HTERT RPE-1 (cell line): ENCODE data around the gene ZNF276.
"Not testable (repeated sequence)": the region's sequence is repeated elsewhere in the genome, so short reads cannot be mapped to it uniquely, and the experiment has no call there.

Experiments
- in situ Hi-C: fragments of 300-500 bp; cut with MboI; formaldehyde crosslinking; loops from 4 replicates; pipeline ENCODE4 v1.14.3; 2020; ENCODE audit warnings: low sequenced_read_pairs

Gene ZNF276

DNA sequence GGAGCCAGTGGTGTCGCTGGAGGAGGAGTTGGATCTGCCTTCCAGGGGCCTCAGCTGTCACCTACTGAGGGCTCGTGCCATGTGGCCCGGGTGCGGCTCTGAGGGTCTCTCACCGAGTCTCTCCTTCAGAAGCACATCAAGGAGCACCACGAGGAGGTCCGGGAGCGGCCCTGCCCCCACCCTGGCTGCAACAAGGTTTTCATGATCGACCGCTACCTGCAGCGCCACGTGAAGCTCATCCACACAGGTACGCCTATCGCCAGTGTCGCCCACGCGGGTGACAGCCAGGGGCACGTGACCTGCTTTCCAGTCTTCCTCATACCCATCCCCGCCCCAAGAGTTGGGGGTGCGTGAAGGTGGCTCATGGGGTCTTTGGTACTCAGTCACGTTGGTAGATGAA, 12.5 kb downstream of the ZNF276 start:
- in situ Hi-C loops: no loop called here

DNA sequence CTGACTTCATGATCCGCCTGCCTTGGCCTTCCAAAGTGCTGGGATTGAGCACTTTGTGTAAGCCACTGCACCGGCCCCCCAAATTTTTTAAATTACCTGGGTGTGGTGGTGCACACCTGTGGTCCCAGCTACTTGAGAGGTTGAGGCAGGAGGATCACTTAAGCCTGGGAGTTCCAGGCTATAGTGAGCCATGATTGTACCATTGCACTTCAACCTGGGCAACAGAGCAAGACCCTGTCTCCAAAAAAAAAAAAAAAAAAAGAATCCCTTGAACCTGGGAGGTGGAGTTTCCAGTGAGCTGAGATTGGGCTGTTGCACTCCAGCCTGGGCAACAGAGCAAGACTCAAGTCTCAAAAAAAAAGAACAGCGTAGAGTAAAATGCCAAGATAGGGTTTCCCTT, 15.2 kb downstream of the ZNF276 start:
- in situ Hi-C loops: no loop called here

DNA sequence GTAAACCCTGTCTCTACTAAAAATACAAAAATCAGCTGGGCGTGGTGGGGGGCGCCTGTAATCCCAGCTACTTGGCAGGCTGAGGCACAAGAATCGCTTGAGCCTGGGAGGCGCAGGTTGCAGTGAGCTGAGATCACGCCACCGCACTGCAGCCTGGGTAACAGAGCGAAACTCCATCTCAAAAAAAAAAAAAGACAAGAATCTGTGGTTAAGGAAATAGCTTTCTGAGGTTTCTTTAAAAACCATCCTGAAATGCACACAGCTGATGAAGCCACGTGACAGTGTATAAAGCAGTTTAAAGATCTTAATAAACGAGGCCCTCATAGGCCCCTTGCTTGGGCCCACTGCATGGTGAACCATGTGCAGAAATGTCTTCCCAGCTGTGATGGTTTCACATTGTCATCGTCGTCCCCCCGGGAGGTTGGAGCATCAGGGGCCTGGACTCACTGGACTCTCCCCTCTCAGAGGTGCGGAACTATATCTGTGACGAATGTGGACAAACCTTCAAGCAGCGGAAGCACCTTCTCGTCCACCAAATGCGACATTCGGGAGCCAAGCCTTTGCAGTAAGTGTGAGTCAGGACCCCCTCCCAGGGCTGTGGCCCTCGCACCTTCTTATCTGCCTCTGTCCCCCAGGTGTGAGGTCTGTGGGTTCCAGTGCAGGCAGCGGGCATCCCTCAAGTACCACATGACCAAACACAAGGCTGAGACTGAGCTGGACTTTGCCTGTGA, 16.2 kb downstream of the ZNF276 start:
- in situ Hi-C loops: no loop called here

DNA sequence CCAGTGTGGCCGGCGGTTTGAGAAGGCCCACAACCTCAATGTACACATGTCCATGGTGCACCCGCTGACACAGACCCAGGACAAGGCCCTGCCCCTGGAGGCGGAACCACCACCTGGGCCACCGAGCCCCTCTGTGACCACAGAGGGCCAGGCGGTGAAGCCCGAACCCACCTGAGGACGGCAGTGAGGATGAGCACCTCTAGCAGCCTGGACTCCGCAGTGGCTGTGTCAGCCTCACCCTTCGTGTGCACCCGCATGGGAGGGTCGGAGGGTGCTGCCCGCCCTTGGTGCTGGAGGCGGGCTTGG, 16.7 kb downstream of the ZNF276 start:
- in situ Hi-C loops: no loop called here

DNA sequence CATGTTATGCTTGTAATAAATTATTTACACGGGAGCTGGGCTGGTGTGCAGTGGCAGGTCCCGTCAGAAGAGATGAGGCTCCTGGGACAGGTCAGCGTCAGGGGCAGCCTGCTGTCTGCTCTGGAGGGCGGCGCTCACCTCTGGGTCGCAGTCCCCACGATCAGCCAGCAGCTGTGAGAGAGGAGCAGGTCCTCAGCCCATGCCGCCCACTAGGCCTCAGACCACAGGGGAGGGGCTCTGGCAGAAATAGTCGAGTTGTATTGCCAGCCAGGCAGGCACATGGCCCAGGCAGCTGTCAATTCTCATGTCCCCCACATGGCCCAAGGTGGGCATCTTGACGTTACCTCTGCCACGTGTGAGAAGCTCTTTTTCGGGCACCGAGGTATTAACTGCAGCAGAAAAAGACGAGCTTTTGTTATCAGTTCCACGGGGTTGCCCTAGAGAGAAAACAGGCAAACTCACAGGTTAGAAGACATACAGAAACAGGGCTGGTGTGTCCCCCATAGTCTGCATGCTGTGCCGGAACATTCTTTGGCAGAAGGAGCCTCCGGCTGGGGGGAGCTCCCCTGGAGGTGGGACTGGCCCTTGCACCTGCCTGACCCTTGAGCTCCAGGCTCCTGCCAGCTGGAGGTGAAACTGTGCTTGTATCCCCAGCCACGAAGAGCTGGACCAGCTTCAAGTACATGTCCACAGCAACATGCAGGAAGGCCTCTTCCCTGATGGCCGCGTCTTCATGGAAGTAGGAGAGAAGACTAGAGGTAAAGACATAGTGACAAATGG, 17.4 kb downstream of the ZNF276 start:
- in situ Hi-C loops: no loop called here

DNA sequence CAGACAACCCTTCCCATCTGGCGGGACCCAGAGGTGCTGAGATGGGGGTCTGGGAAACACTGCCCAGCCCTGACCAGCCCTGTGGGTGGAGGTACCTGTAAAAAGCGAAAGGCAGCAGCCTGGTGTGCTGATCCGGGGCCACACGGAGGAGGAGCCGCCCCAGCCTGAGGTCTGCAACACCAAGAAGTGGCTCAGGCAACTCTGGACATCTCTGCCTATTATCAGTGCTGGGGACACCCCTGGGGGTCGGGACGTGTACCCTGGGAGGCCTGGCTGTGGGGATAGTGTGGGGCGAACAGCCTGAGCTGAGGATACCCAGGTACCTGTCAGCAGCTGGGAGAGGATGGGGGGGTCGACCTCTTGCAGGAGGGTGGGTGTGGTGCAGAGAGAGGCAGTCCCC, 18.0 kb downstream of the ZNF276 start:
- in situ Hi-C loops: no loop called here

DNA sequence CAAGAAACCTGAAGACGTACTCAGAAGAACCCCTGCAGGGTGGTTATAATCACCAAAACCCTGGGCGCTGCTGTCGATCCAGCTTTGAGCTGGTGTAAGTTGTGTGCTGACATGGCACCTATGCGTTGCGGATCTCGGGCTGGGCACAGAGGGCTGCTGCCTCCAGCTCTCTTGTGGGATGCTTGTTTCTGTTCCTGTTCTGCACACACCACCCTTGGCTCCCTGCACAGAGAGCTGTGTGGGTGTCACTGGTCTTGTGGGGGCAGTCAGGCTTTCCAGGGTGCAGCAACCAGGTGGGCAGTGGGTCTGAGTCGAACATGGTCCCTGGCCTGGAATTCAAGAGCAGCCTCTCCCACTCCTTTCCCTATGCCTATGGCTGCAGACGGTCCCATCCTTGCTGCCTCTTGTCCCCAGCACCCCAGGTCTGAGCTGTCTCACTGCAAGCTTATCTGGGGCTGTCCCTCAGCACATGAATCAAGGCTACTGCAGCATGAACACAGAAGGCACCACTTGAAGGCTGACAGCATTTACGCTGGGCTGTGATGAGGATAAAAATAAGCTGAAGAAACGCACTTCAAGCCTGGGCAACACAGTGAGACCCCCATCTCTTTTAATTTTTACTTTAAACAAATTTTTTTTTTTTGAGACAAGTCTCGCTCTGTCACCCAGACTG, 20.1 kb downstream of the ZNF276 start:
- in situ Hi-C loops: no loop called here

DNA sequence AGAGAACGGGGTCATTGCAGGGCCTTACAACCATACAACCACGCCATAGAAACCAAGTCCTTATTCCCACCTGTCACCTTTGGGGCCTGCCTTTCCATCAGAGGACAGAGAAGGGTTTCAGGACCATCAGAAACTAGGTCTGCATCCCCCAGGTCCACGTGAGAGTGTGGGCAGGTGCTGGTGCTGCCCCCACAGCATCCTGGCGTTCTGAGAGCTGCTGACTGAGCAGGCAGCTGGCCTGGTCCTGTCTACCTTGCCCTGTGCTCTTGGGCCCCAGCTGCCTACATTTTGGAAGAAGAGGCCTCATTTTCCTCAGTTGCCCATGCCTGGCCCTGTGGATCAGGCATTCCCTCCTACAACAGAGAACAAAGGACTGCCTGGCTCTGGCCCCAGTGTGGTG, 21.6 kb downstream of the ZNF276 start:
- in situ Hi-C loops: no loop called here

DNA sequence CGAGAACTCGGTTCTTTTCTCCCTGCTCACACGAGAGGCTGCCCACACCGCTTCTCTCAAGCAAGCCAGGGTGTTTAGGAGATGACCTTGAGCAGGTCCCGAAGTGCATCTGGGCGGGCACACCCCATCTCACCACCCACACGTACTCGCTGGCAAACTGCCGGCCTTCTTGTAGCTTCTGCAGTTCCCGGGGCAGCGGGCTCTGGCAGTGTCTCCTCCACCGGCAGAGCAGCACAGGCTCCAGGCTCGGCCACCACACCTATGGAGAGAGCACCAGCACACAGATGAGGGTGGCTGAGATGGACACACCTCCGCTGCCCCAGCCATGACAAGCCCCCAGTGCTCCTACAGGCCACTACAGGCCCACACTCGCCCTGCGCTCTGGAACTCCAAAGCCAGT, 23.5 kb downstream of the ZNF276 start:
- in situ Hi-C loops: no loop called here

DNA sequence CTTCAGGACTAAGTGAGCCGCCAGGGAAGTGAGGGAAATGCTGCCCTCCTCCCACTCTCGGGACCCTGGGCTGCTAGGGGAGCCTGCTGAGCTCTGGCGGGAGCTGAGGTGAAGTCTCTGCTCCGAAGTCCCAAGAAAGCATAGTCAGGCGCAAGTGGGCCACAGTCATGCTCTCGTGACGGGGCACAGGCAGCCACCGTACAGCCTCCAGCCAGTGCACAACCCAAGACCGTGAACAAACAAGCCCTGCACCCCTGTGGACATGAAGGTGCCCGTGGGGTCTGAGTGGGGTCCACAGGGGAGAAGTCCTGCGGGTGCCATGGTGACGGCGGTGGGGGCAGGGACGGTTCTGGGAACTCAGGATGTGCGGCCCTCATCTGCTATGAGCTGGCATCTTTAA, 24.7 kb downstream of the ZNF276 start:
- in situ Hi-C loops: no loop called here

DNA sequence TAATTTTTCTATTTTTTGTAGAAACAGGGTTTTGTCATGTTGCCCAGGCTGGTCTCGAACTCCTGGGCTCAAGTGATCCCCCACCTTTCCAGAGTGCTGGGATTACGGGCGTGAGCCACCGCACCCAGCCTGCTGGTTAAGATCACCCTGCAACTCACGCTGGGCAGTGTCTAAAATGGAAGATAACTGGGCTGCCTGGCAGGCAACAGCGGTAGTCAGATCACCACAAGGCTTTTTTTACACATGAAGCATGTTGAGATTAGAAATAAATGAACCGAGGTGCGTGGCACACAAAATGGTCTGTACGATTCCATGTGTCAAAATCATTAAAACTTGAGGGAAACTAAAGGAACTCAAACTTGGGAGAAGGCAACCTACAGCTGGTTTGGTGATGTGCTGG, 26.7 kb downstream of the ZNF276 start:
- in situ Hi-C loops: no loop called here

DNA sequence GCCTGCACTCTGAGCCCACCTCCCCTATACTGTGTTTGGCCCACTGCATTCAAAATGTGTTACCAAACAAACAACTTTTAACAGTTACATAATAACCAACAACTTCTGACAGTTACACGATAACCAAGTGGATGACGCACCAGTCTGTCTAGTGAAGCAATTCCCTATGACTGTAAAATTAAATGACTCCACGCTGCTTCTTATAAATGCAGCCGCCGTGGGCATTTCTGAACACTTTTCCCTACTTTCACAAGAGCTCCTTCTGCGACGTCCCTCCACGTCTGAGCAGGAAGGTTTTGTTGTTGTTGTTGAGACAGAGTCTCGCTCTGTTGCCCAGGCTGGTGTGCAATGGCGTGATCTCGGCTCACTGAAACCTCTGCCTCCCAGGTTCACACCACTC, 27.6 kb downstream of the ZNF276 start:
- in situ Hi-C loops: no loop called here

DNA sequence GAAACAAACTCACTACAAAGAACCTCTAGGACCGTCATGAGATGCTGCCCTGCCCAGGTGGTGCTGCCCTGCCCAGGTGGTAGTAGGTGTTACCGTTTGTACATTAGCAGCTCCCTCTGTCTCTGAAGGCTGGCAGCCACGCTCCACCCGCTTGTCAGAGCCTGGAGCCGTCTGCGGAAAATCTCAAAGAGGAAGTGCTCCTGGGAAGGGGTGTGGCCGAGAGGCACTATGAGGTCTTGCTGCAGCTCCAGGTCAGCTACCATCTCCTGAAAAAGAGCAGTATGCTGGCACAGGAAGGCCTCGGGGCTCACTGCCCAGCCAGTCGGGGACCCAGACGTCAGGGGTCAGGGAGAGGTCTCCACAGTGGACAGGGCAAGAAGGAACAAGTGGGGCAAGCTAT, 28.3 kb downstream of the ZNF276 start:
- in situ Hi-C loops: no loop called here

DNA sequence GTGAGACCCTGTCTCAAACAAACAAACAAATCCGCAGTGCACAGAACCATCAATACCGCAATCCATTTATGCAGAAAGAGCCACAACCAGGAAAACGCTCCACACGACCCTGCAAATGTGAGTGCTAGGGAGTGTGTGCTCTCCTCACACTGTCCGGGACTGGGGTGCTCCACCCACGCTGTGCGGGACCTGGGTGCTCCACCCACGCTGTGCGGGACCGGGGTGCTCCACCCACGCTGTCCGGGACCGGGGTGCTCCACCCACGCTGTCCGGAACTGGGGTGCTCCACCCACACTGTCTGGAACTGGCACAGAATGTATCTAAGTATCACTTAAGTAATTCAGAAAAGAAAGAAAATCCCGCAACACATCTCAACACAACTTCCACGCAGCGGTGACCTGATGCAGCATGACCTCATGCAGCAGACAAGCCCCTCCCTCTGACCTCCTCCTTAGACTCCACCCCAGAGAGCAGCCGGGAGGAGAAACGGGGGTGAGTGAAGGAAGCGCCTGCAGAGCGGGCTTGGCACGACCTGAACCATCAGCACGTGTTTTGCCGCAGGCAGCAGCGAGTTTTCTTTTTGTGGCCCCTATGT, 38.5 kb downstream of the ZNF276 start:
- in situ Hi-C loops: no loop called here

DNA sequence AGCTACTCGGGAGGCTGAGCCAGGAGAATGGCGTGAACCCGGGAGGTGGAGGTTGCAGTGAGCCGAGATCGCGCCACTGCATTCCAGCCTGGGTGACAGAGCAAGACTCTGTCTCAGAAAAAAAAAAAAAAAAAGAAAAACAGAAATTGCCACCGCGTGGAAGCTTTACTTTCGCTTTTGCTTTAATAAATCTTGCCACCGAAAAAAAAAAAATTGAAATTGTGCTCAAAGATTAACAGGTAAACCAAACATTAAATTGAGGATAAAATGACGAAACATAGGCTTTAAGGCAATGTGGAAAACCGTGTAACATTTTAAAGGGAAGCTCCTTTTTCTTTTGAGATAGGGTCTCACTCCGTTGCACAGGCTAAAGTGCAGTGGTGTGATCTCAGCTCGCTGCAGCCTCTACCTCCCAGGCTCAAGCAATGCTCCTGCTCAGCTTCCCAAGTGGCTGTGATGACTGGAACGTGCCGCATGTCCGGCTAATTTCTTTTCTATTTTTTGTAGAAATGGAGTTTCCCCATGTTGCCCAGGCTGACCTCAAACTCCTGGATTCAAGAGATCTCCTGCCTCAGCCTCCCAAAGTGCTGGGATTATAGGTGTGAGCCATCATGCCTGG, 40.1 kb downstream of the ZNF276 start:
- in situ Hi-C loops: no loop called here

DNA sequence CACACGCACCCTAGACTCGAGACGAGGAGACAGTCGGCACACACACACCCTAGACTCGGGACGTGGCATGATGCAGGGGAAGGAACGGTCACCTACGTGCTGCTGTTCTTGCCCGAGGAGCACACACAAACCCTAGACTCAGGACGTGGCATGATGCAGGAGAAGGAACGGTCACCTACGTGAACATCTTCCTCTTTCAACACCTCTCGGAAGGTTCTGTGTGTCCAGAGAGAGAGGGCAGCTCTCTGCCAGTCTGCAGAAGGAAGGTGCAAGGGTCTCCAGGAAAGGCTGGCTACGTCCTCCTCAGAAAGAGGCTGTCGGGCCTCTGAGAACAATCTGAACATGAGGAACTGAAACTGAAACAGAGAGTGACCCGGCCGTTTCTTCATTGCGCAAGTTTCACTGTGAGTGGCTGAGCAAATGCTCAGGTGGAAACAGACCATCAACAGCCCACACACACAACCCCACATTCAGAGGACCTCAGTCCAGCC, 43.4 kb downstream of the ZNF276 start:
- in situ Hi-C loops: no loop called here

DNA sequence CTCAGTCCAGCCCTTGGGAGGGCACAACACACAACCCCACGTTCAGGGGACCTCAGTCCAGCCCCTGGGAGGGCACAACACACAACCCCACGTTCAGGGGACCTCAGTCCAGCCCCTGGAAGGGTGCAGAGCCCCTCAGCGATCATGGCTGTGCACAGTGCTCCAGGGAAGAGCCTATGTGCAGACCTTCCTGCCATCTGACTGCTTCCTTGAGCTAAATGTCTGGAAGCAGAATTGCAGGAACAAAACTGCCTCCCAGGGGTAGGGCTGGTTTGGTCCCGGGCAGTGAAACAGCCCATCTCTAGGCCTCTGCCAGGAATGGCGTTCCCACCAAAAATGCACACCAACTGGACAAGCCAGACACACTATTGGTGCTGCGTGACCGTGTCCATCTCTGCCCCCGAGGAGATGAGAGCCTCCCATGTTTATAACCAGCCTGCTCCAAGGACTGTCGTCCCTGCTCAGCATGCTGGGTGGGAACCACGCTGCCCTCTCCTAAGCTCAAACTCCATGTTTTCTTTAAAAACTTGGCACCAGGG, 44.0 kb downstream of the ZNF276 start:
- in situ Hi-C loops: no loop called here

DNA sequence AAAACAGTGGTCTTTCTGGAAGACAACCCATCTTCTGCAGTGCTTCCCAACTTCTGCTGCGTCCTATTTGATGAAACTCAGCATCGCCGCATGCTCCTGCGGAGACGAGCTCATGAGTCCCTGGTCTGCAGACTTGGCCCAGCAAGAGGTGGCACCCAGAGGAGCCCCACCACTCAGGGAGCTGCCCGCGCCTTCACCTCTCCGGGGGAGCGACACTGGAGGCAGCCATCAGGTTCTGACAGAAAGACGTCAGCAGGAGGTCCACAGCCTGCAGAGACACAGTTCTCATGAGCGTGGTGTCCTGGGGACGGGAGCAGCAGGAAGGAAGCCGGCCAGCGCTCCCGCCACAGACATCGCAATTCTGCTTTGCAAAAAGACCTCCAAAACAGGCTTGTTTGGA, 49.0 kb downstream of the ZNF276 start:
- in situ Hi-C loops: no loop called here

DNA sequence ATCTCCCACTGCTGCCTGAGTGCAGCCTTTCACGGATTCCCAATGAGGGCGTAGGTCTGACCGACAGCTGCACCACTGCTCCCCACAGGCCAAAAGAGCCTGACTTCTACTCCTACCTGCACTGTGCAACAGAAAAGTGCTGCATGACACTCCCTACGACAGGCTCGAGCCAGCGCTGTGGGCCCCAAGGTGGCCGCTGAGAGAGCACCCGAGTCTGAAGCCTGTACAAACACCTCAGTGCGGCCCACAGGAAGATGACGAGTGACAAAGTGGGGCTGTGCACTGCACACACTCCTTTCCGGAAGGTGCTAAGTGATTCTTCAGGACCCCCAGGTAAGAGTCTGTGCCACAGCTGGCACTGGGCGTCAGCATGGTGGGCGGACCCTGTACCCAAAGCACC, 53.9 kb downstream of the ZNF276 start:
- in situ Hi-C loops: no loop called here

DNA sequence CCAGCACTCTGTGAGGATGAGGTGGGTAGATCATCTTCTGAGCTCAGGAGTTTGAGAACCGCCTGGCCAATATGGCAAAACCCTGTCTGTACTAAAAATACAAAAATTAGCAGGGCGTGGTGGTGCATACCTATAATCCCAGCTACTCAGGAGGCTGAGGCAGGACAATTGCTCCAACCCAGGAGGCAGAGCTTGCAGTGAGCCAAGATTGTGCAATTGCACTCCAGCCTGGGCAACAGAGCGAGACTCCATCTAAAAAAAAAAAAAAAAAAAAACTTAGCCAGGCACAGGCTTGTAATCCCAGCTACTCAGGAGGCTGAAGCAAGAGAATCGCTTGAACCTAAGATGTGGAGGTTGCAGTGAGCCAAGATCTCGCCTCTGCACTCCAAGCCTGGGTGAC, 56.9 kb downstream of the ZNF276 start:
- in situ Hi-C loops: not testable (repeated sequence)
